ENCODE data around the gene IGF2BP2. TPM values are rescaled to one million over a fixed set of nuclear protein-coding genes. Genes with fewer than 3 reads are reported as not detected.
"Not testable (repeated sequence)": the region's sequence is repeated elsewhere in the genome, so short reads cannot be mapped to it uniquely, and the experiment has no call there.

The IGF2BP2 gene
- total RNA-seq, 1 donor from 2014 or later = 5.5 TPM

- not testable (repeated sequence) for DNase-seq (ENCODE audit: low spot score)
These were observed 163.5 kb downstream of the IGF2BP2 start for GRCh38 chr3:185661296-185661695.

- DNase-seq (ENCODE audit: low spot score) = peak; percentile 74
These were observed 164.6 kb downstream of the IGF2BP2 start for GRCh38 chr3:185659942-185660921.

GRCh38 chr3:185658943-185659342 lies 165.9 kb downstream of the IGF2BP2 start:
- DNase-seq (ENCODE audit: low spot score) = no peak

- DNase-seq (ENCODE audit: low spot score) = no peak
These were observed 166.3 kb downstream of the IGF2BP2 start for GRCh38 chr3:185658504-185658912.

DNA sequence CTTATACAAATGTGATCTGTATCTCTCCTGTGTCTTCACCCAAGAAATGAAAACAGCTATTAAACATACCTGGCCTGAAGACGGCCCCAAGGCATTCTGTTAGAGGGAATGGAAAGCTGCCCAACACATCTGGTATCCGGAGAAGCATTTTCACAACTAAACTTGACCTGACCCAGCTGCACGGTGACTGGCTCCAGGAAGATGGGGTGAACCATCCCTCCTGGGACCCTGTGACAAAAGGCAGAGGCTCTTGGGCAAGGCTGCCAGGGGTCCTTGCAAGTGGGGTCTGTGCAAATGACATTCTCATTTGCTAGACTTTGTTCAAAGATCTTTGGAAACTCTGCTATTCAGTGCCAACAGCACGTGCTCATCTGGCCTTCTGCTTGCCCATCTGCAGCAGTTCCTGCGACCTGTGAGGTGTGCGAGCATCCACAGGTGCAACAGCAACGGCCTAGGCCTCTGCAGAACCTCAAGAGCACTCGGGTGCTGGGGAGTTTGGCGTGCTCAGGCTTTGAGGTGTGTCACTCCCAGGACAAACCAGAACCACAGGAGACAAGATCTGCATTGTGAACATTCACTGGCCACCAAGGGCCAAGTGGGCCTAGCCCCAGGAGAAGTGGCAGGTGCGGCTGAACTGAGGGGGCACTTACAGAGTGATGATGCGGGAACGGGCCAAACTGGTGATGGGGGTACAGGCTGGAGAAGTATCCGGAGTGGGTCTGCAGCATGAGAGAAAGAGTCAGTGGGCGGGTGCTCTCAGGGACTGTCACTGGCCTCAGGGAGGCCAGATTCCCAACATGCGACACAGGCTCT lies 166.9 kb downstream of the IGF2BP2 start:
- DNase-seq (ENCODE audit: low spot score) = no peak

GRCh38 chr3:185657211-185657610 lies 167.6 kb downstream of the IGF2BP2 start:
- DNase-seq (ENCODE audit: low spot score) = no peak

GRCh38 chr3:185656321-185656840 lies 168.5 kb downstream of the IGF2BP2 start:
- DNase-seq (ENCODE audit: low spot score) = peak; percentile 62

DNA sequence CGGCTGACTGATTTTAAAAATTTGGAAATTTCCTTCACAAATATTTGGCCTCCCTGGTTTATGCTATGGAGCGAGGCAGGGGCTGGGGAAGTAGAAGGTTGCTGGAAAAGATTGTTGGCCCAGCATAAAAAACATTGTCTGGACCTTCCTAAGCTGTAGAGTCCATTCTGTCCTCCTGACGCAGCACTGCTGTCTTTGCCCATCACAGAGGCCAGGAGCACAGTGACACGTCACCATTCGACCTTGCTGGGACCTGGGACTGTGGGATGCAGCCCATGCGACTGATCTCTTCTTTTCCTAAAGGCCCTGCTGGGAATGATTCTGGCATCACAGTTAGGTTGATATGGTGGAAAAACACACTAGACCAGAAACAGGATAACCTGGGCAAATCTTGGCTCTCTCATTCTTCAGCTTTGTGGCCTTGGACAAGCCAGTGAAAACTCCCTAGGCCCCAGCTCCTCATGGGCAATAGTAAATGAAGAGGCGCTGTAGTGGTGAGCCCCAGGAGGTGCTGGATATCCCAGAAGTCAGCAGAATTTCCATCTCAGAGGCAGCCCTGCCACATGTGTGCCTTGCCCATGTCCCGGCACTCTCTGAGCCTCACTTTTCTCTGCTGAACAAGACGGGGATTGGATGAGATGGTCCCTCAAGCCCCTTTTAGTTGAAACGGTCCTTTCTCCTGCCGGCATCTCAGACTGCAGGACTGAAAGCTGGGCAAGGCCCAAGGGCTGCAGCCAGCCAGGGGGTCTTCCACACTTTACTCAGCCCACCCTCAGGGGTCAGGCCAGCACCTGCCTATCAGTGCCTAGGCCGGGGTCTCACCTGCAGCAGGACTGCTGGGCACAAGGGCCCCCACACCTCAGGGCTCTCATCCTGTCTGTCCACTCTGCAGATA lies 169.2 kb downstream of the IGF2BP2 start:
- DNase-seq (ENCODE audit: low spot score) = no peak

DNA sequence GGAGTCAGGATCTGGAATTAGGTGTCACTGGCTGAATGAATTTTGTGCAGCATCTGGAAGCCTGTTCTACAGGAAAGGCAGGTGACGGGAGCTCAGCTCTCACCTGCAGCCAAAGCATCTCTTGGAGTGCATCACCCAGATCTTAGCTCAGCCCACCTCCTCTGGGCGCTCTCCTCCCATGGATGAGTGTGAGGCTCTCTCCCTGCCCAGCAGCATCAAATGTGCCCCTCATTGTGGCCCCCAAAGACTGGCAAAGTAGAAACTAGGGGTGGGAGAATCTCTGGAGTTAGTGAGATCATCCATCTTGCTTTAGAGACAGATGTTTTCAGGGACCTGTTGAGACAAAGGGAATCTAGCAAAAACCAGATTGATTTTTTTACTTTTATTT lies 170.1 kb downstream of the IGF2BP2 start:
- DNase-seq (ENCODE audit: low spot score) = no peak

- no peak for DNase-seq (ENCODE audit: low spot score)
These were observed 170.7 kb downstream of the IGF2BP2 start for GRCh38 chr3:185653949-185654757.

- no peak for DNase-seq (ENCODE audit: low spot score)
These were observed 172.9 kb downstream of the IGF2BP2 start for GRCh38 chr3:185651971-185652370.

- no peak for DNase-seq (ENCODE audit: low spot score)
These were observed 175.4 kb downstream of the IGF2BP2 start for GRCh38 chr3:185649414-185649813.

GRCh38 chr3:185648396-185648795 lies 176.4 kb downstream of the IGF2BP2 start:
- DNase-seq (ENCODE audit: low spot score) = no peak

GRCh38 chr3:185647880-185648210 lies 177.0 kb downstream of the IGF2BP2 start:
- DNase-seq (ENCODE audit: low spot score) = no peak

DNA sequence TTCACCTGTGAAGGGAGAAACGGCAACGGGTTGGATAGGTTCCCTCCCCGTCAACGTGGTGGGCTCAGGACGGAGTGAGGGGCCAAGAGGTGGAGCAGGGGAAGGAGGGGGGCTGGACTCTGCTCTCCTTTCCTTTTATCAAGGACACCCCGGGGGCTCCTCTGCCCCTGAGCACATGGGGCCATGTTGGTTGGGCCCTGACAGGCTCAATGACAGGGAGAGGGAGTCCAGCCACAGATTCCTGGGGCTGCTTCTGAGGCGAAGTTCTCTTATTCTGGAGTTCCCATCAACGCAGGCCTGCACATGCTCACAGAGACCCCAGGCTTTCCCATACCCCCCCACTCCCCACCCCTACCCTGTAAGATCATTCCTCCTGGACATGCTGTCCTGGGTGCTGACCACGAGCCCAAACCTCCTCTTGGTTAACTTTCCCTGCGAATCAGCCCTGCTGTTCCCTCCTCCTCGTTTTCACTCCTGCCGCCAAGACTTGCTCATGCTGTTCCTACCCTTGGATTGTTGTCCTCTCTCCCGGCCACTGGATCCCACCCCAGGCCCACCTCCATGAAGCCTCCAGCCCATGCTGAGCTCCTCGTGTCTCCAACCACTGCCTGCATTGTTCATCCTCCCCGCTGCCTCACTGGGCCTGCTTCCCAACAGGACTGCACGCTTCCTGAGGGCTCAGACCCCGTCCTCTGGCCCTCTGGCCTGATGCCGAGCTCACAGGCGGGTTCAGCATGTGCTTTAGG lies 177.5 kb downstream of the IGF2BP2 start:
- DNase-seq (ENCODE audit: low spot score) = no peak

DNA sequence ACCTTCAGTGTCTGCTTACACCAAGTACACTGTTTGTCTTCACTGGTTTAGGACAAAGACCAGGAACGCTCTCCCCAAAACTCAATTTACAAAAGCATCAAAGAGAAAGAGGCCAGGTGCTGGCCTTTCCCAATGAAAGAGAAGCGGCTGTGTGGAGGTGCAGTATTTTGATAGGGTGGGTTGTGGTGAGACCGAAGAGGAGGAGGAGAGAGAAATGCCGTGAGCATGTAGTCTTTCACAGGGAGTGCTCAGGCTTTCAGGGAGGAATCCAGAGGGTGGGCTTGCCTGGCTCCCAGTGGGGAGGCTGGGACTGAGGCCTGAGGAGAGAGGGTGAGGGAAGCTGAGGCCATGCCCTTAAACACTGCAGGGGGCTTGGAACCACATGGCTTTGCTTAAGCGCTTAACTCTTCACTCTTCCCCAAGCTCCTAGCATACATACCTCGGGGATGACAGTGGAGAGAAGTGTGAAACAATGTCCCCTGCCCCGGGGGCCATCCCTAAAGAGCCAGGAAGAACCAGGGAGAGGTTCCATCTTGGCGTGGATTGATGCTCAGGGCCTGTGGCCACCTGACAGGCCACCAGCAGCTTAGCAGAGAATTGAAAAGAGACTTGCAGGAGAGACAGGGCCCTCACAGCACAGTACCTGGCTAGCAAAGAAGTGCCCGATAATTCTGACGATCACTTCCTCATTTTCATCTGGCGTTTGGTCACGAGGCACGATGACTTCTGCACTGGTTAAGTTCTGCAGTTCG lies 178.3 kb downstream of the IGF2BP2 start:
- no peak for DNase-seq (ENCODE audit: low spot score)

GRCh38 chr3:185645596-185646381 lies 179.1 kb downstream of the IGF2BP2 start:
- no peak for DNase-seq (ENCODE audit: low spot score)

DNA sequence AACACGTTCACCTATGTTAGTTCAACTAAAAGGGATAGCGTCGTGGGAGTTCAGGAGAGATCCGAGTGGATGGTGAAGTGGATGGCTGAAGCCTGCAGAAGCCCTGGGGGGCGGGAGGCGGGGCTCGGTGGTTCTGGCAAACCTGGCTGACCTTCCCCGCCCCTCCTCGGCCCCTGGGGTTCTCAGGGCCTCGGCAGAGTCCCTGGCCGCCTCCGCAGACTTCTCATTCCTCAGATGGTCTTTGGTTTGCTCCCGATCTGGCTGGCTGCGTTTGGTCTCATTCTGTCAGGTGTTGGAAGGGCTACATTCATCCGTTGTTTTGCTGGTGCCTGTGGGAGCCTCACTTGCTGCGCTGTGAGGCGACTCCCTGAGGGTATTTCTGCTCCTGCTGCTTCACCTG lies 179.7 kb downstream of the IGF2BP2 start:
- DNase-seq (ENCODE audit: low spot score) = not testable (repeated sequence)
